Rectal smooth muscle tissue (tissue), 1 donor: ENCODE results near the gene FOXP1.

Source experiments
- H3K27ac ChIP-seq: one replicate; pipeline ENCODE4 v1.7.0; 2013; ENCODE audit warnings: low read depth, low read length, inconsistent platforms
- H3K27me3 ChIP-seq: one replicate; pipeline ENCODE4 v1.7.0; 2013; ENCODE audit warnings: low read length; ENCODE audit not compliant: control insufficient read depth, insufficient read depth
- H3K36me3 ChIP-seq: one replicate; pipeline ENCODE4 v1.7.0; 2013; ENCODE audit warnings: low read length; ENCODE audit not compliant: control insufficient read depth, insufficient read depth
- H3K4me1 ChIP-seq: one replicate; pipeline ENCODE4 v1.7.0; 2013; ENCODE audit warnings: low read length; ENCODE audit not compliant: control insufficient read depth, insufficient read depth
- H3K4me3 ChIP-seq: one replicate; pipeline ENCODE4 v1.7.0; 2013; ENCODE audit warnings: low read length
- H3K9ac ChIP-seq: one replicate; pipeline ENCODE4 v1.7.0; 2013; ENCODE audit warnings: low read length

Gene FOXP1

GRCh38 chr3:71037775-71038174 lies 545.8 kb downstream of the FOXP1 start:
- Histone ChIP-seq H3K4me3 (no peak overlapping the region), H3K27ac (peak overlapping the region; percentile 27), H3K36me3 (peaks cover 14% of the 10 kb centered on the region), H3K27me3 (no peaks in the 10 kb centered on the region), H3K9ac (no peak overlapping the region), H3K4me1 (peaks cover 58% of the 10 kb centered on the region)

- Histone ChIP-seq H3K27me3 (no peaks in the 10 kb centered on the region), H3K9ac (no peak overlapping the region), H3K36me3 (peaks cover 7% of the 10 kb centered on the region), H3K4me3 (no peak overlapping the region), H3K27ac (peak overlapping the region; percentile 67), H3K4me1 (peaks cover 62% of the 10 kb centered on the region)
These were observed 547.6 kb downstream of the FOXP1 start for GRCh38 chr3:71035886-71036285.

DNA sequence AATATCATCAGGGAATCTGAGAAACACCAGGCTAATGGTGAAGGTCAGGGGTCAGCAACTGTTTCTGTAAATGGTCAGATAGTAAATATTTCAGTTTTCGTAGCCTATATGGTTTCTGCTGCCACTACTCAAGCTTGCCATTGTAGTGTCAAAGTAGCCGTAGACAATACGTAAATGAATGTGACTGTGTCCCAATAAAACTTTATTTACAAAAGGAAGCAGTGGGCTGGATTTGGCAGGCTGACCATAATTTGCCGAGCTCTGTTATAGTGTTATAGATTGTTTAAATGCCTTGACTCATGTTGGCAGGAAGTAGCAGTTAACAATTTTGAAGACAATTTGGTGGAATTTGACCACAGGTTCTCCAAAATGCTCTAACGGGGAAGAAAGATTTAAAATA lies 548.2 kb downstream of the FOXP1 start:
- Histone ChIP-seq H3K27me3 (no peaks in the 10 kb centered on the region), H3K4me3 (no peak overlapping the region), H3K4me1 (peaks cover 57% of the 10 kb centered on the region), H3K9ac (no peak overlapping the region), H3K27ac (peak overlapping the region; percentile 67), H3K36me3 (peaks cover 4% of the 10 kb centered on the region)

DNA sequence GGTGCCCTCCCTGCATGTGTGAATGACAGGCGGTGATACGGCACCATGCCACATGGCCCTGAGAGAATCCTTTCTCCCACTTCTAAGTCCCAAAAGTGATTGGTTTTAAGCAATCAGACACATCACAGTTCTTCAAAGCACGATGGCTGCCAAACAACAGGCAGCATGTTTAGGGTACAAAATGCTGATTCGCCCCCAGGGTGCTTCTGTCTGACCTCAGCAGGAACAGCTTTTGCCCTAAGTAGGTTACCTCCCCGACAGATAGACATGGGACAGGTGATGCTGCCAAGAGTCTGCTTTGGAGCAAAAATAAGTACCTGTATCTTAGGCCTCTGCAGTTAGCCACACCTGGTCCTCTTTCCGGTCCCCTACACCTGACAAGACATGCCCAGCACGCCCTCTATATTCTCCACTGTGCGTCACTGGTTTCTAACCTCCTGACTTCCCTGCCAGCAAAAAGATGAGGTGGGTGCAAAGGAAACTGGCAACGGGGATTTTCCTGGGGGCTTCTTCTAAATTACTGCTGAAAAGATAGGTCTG lies 549.8 kb downstream of the FOXP1 start:
- H3K4me3 ChIP-seq: no peak overlapping the region
- peak overlapping the region; percentile 52 for H3K27ac ChIP-seq
- no peak overlapping the region for H3K9ac ChIP-seq
- H3K27me3 ChIP-seq: no peaks in the 10 kb centered on the region
- no peaks in the 10 kb centered on the region for H3K36me3 ChIP-seq
- peaks cover 50% of the 10 kb centered on the region for H3K4me1 ChIP-seq

DNA sequence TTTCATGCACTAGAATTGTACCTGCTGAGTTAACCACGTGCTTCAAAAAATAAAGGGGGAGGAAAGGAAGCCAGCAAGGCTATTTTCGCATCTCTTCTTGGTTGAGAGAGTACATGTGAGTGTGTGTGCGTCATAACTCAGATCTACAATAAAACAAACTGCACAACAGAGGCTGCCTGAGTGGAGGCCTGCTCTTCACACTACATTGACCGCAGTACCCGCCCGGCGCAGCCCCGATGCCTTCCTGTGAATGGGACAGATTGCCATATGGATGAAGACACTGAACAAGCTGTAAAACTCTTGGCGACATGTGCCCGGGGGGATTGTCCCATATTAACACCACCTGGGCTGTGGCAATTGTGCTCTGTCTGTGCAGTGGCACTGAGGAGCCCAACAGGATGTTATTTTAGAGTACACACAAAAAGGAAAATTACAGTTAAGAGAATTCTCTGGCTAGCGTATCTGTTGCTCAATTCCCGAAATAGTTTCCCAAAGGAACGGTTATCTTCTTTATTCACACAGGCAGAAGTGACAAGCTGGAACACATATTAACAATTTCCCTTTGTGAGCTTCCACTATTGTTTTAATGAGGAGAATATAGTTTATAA lies 551.5 kb downstream of the FOXP1 start:
- no peak overlapping the region for H3K9ac ChIP-seq

DNA sequence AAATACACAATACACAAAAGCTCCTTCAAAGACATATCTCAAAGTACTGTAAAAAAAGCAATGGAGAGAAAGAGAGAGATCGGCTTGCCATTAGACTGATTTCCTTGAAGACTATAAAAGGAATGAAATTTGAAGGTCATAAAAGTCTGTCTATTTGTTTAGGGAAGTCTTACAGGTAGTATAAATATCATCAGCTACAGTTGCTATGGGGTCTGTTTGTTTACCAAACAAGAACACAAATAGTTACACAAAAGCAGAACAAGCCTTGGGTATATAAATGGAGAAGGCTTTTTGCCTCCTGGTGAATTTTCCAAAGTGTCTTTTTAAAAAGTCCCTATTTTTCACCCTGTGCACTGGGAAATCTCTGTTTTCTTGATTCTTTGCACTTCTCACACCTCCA lies 552.3 kb downstream of the FOXP1 start:
- Histone ChIP-seq H3K9ac (no peak overlapping the region), H3K36me3 (no peaks in the 10 kb centered on the region), H3K27ac (peak overlapping the region; percentile 56), H3K27me3 (no peaks in the 10 kb centered on the region), H3K4me1 (peaks cover 32% of the 10 kb centered on the region), H3K4me3 (no peak overlapping the region)

More for the DNA sequence above, 551.5 kb downstream of the FOXP1 start:
- H3K27ac ChIP-seq: peak overlapping the region; percentile 56
- no peaks in the 10 kb centered on the region for H3K27me3 ChIP-seq
- no peaks in the 10 kb centered on the region for H3K36me3 ChIP-seq
- peaks cover 37% of the 10 kb centered on the region for H3K4me1 ChIP-seq
- H3K4me3 ChIP-seq: no peak overlapping the region

DNA sequence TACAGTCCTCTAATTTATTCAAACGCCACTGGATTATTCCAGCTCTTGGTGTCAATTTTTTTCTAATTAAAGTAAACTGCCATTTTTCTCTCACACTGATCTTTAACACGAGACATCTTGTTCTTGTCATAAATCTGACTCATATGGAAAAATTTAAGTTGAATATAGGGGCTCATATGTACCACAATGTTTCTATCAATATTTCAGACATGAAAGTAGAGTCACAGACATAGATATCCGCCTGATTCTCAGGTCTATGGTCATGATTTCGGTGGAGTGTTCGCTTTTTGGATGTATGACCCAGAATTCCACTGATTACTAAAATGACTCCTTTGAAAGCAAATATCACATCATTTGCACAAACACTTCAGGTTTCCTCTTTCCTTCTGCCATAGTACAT lies 552.8 kb downstream of the FOXP1 start:
- Histone ChIP-seq H3K4me3 (no peak overlapping the region), H3K27ac (peak overlapping the region; percentile 35), H3K27me3 (no peaks in the 10 kb centered on the region), H3K9ac (no peak overlapping the region), H3K36me3 (no peaks in the 10 kb centered on the region), H3K4me1 (peaks cover 28% of the 10 kb centered on the region)

GRCh38 chr3:71029770-71030169 lies 553.8 kb downstream of the FOXP1 start:
- H3K27ac ChIP-seq: no peak overlapping the region
- no peak overlapping the region for H3K4me3 ChIP-seq
- peaks cover 26% of the 10 kb centered on the region for H3K4me1 ChIP-seq
- no peaks in the 10 kb centered on the region for H3K27me3 ChIP-seq
- H3K9ac ChIP-seq: no peak overlapping the region
- H3K36me3 ChIP-seq: no peaks in the 10 kb centered on the region

DNA sequence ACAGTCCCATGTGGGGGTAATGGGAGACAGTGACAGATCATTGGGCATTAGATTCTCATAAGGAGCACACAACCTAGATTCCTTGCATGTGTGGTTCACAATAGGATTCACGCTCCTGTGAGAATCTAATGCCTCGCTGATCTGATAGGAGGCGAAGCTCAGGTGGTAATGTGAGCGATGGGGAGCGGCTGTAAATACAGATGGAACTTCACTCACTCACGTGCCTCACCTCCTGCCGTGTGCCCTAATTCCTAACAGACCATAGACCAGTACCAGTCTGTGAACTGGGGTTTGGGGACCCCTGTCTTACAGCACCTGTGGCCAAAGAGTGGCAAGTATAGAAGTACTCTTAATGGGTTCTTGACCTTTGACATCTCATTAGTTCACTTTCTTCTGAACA lies 554.7 kb downstream of the FOXP1 start:
- H3K4me1 ChIP-seq: peaks cover 26% of the 10 kb centered on the region
- H3K4me3 ChIP-seq: no peak overlapping the region
- H3K9ac ChIP-seq: no peak overlapping the region
- H3K27ac ChIP-seq: no peak overlapping the region
- H3K36me3 ChIP-seq: no peaks in the 10 kb centered on the region
- H3K27me3 ChIP-seq: no peaks in the 10 kb centered on the region

DNA sequence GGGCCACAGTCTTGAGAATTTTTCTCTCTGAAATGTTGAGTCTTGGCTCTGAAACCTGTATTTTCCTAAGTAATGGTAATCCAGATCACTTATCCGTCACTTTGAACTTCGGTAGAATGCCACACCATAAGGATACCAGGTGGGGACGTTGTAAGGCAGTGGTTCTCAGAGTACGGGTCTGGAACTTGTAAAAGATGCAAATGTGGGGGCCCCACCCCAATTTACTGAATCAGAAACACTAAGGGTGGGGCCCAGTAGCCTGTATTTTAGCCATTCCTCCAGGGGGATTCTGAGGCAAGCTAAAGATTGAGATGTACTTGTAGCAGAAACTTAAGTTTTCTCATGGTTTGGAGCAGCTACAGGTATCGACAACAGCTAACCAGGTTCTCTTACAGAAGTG lies 555.3 kb downstream of the FOXP1 start:
- Histone ChIP-seq H3K27me3 (no peaks in the 10 kb centered on the region), H3K36me3 (no peaks in the 10 kb centered on the region), H3K9ac (no peak overlapping the region), H3K27ac (no peak overlapping the region), H3K4me3 (no peak overlapping the region), H3K4me1 (peaks cover 21% of the 10 kb centered on the region)

- H3K27ac ChIP-seq: no peak overlapping the region
- no peaks in the 10 kb centered on the region for H3K27me3 ChIP-seq
- no peak overlapping the region for H3K9ac ChIP-seq
- peaks cover 5% of the 10 kb centered on the region for H3K36me3 ChIP-seq
- H3K4me1 ChIP-seq: peaks cover 9% of the 10 kb centered on the region
- H3K4me3 ChIP-seq: no peak overlapping the region
These were observed 556.6 kb downstream of the FOXP1 start for GRCh38 chr3:71026634-71027578.

DNA sequence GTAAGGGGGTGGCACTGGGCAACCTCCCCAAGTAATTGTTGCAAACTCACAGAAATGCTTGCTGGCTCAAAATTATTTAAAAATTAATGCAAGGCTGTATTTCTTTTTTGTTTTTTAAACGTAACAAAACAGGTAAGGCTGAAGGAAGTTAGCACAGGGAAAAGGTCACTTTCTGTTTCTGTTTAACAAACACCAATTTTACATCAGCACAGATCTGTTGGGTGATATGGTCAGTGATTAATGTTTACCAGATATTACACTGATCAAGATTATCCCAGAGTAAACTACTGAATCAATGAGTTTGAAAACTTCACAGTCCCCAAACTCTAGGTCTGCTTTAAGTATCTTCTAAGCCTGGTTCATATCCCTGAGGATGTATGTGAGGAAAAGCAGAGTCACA lies 558.0 kb downstream of the FOXP1 start:
- peaks cover 5% of the 10 kb centered on the region for H3K36me3 ChIP-seq
- H3K4me3 ChIP-seq: no peak overlapping the region
- H3K27me3 ChIP-seq: no peaks in the 10 kb centered on the region
- no peak overlapping the region for H3K9ac ChIP-seq
- peaks cover 4% of the 10 kb centered on the region for H3K4me1 ChIP-seq
- no peak overlapping the region for H3K27ac ChIP-seq
